Sigmoid colon (tissue), 7 donors: Measurements from ENCODE around the gene WDFY2. TPM values are rescaled to one million over a fixed set of nuclear protein-coding genes. Genes with fewer than 3 reads are reported as not detected.

Experiments
- DNase-seq: peaks from one replicate; pipeline ENCODE4 v3.0.0-alpha.2; 2019
- H3K27ac ChIP-seq, 4 donors: fragments of 200-600 bp; sonication (generic); one replicate each; pipeline ENCODE4 v1.5.1; 2016 to 2019; ENCODE audit warnings: mild to moderate bottlenecking in 1 of 4
- H3K27me3 ChIP-seq, 3 donors: fragments of 200-600 bp; sonication (generic); one replicate each; pipeline ENCODE4 v1.5.1; 2019; ENCODE audit warnings: mild to moderate bottlenecking in 1 of 3
- H3K36me3 ChIP-seq, 4 donors: fragments of 200-600 bp; sonication (generic); one replicate each; pipeline ENCODE4 v1.5.1; 2016 to 2019
- H3K4me1 ChIP-seq, 4 donors: fragments of 200-600 bp; sonication (generic); one replicate each; pipeline ENCODE4 v1.5.1; 2017 to 2019
- H3K4me3 ChIP-seq, 4 donors: fragments of 200-600 bp; sonication (generic); one replicate each; pipeline ENCODE4 v1.5.1; 2017 to 2019; ENCODE audit warnings: mild to moderate bottlenecking in 2 of 4, moderate library complexity in 1 of 4
- H3K9me3 ChIP-seq, 4 donors: fragments of 200-600 bp in 3 of 4; sonication (generic) in 3 of 4; one replicate each; pipeline versions ENCODE4 v1.5.1 to v1.6.1; 2013 to 2019
- CTCF ChIP-seq, 4 experiments: fragments of 450-650 bp in 3 of 4; fragments of 200-600 bp in 1 of 4; IDR thresholded peaks; one replicate each; pipeline ENCODE4 v1.5.1; 2016 to 2019; ENCODE audit warnings: antibody characterized with exemption in 4 of 4, mild to moderate bottlenecking in 3 of 4, moderate library complexity in 2 of 4
- EP300 ChIP-seq, 4 donors: sonication (generic); formaldehyde crosslinking; IDR thresholded peaks; one replicate each; pipeline ENCODE4 v1.6.1; 2017; ENCODE audit warnings: antibody characterized with exemption in 4 of 4
- POLR2A ChIP-seq, 2 donors: fragments of 450-650 bp; IDR thresholded peaks; one replicate each; pipeline ENCODE4 v1.6.1; 2016; ENCODE audit warnings: antibody characterized with exemption in 2 of 2, mild to moderate bottlenecking in 2 of 2, moderate library complexity in 2 of 2
- POLR2AphosphoS5 ChIP-seq, 4 donors: sonication (generic); formaldehyde crosslinking; IDR thresholded peaks; one replicate each; pipeline ENCODE4 v1.6.1; 2017; ENCODE audit warnings: antibody characterized with exemption in 4 of 4
- WGBS, 2 donors: extraction: QIAGEN DNeasy Blood & Tissue Kit; methylation state at CpG; one replicate each; pipeline ENCODE4 v1.1.7; 2013; 5-methylcytosine and 5-hydroxymethylcytosine counted together
- intact Hi-C: fragments of 100-400 bp; cut with DNase I; formaldehyde crosslinking; loops from one replicate; pipeline ENCODE4 v1.15.1; 2023
- polyA plus RNA-seq, 3 donors: library from polyadenylated mRNA; stranded (reverse); fragments of 200-250 nt; gene quantifications; one replicate each; pipeline ENCODE4 v1.2.3, GENCODE V29; 2013
- total RNA-seq, 4 donors: library from RNA; depleted of rRNA; stranded (reverse); fragments of >200 nt; gene quantifications; one replicate each; pipeline ENCODE4 v1.1.0, GENCODE V29; 2016
- donor health status: healthy with polysubstance abuse.
- donor health status: Bipolar disorder and iron deficiency.
- donor health status: healthy.

WDFY2 gene
- total and polyA plus RNA-seq, 7 donors: 0.60 to 18.3 (median 7.3) TPM

DNA sequence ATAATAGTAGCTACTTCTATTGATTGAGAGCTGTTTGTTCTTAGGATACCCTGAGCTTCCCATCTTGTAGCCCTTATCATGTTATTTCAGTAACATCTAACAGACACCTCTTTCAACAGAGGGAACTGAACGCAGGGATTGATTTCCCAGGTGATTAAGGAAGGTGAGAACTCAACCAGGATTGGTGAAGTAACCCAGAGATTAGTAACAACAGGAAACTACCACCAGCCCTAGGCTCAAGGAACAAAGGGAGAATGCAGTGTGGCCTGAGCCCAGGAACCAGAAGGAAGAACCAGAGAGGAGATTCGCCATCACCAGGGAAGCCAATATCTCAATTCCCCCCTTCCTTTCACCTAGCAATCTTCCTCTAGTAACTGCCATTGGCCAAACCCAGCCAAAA lies 211.2 kb downstream of the WDFY2 start:
- intact Hi-C loops: no loop called here
- TF ChIP-seq POLR2AphosphoS5 (IDR thresholded peaks at IDR 0.05): no peak
- no peak for TF ChIP-seq POLR2A (IDR thresholded peaks at IDR 0.05)
- TF ChIP-seq EP300 (IDR thresholded peaks at IDR 0.05): no peak
- no peak for TF ChIP-seq CTCF (IDR thresholded peaks at IDR 0.05)
- Histone ChIP-seq H3K27me3 (no peaks in the 10 kb centered on the region), H3K27ac (no peak overlapping the region), H3K9me3 (no peaks in the 10 kb centered on the region), H3K4me3 (no peak overlapping the region), H3K4me1 (peaks cover 0 to 17% (median 7%) of the 10 kb centered on the region in 4 donors), H3K36me3 (peaks cover 0 to 22% (median 0%) of the 10 kb centered on the region in 4 donors)
- DNase-seq: no peak
- WGBS, 2 donors: 93 to 94% methylated on average over 2 of the region's 2 CpGs

DNA sequence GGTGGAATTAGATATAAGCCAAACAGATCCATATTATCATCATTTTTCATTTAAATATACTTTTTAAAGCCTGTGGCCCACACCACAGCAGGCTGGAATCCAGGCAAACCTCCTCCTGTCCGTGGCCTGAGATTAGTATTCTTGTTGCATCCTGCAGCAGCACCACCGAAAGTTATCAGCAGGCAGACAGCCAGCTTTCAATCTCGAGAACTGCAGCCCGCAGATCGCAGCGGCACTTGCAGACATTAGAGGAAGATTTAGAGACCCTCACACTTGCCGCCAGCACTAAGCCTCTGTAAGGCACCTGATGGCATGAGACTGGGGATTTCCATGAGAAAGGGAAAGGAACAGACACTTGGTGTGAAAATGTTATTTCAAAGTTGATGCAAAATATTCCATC lies 212.3 kb downstream of the WDFY2 start:
- intact Hi-C loops: no loop called here
- peaks cover 0 to 22% (median 0%) of the 10 kb centered on the region in 4 donors for H3K36me3 ChIP-seq
- WGBS, 2 donors: 96% methylated on average over 7 of the region's 7 CpGs

GRCh38 chr13:51797664-51798488 lies 213.6 kb downstream of the WDFY2 start:
- Histone ChIP-seq H3K27ac (no peak overlapping the region), H3K27me3 (no peaks in the 10 kb centered on the region), H3K9me3 (no peaks in the 10 kb centered on the region), H3K4me3 (no peak overlapping the region), H3K36me3 (peaks cover 0 to 22% (median 0%) of the 10 kb centered on the region in 4 donors), H3K4me1 (peaks cover 0 to 41% (median 31%) of the 10 kb centered on the region in 4 donors)
- 60 to 71% methylated on average over 12 of the region's 12 CpGs for WGBS, 2 donors
- DNase-seq: peak; percentile 71
- intact Hi-C loops: no loop called here
- TF ChIP-seq POLR2AphosphoS5 (IDR thresholded peaks at IDR 0.05) (no peak), CTCF (IDR thresholded peaks at IDR 0.05) (peak in 3 of 4 experiments; percentile 19 to 43 (median 35))

More for the DNA sequence above, 212.3 kb downstream of the WDFY2 start:
- H3K4me1 ChIP-seq: peaks cover 0 to 27% (median 18%) of the 10 kb centered on the region in 4 donors
- DNase-seq: no peak
- no peaks in the 10 kb centered on the region for H3K9me3 ChIP-seq
- no peak overlapping the region for H3K4me3 ChIP-seq
- no peak overlapping the region for H3K27ac ChIP-seq
- no peak for TF ChIP-seq POLR2AphosphoS5 (IDR thresholded peaks at IDR 0.05)
- no peak for TF ChIP-seq EP300 (IDR thresholded peaks at IDR 0.05)
- no peaks in the 10 kb centered on the region for H3K27me3 ChIP-seq

GRCh38 chr13:51799261-51799660 lies 215.0 kb downstream of the WDFY2 start:
- Histone ChIP-seq H3K36me3 (peaks cover 0 to 22% (median 0%) of the 10 kb centered on the region in 4 donors), H3K4me3 (no peak overlapping the region), H3K27me3 (no peaks in the 10 kb centered on the region), H3K9me3 (no peaks in the 10 kb centered on the region), H3K4me1 (peaks cover 0 to 39% (median 36%) of the 10 kb centered on the region in 4 donors), H3K27ac (no peak overlapping the region)
- 94 to 95% methylated on average over 12 of the region's 12 CpGs for WGBS, 2 donors
- DNase-seq: peak; percentile 58
- TF ChIP-seq EP300 (IDR thresholded peaks at IDR 0.05) (no peak), POLR2AphosphoS5 (IDR thresholded peaks at IDR 0.05) (no peak), POLR2A (IDR thresholded peaks at IDR 0.05) (no peak), CTCF (IDR thresholded peaks at IDR 0.05) (no peak)
- intact Hi-C loops: no loop called here

GRCh38 chr13:51800486-51800885 lies 216.2 kb downstream of the WDFY2 start:
- Histone ChIP-seq H3K9me3 (no peaks in the 10 kb centered on the region), H3K27ac (peak overlapping the region; percentile 91 to 99 (median 97)), H3K36me3 (peaks cover 0 to 18% (median 0%) of the 10 kb centered on the region in 4 donors), H3K27me3 (no peaks in the 10 kb centered on the region), H3K4me1 (peaks cover 0 to 51% (median 45%) of the 10 kb centered on the region in 4 donors), H3K4me3 (no peak overlapping the region)
- WGBS, 2 donors: 67 to 71% methylated on average over 5 of the region's 5 CpGs
- TF ChIP-seq EP300 (IDR thresholded peaks at IDR 0.05) (no peak), POLR2AphosphoS5 (IDR thresholded peaks at IDR 0.05) (peak in 3 of 4 donors; percentile 9 to 52 (median 30))
- intact Hi-C loops: loop anchor here (5.0 to 10.0 kb wide), 3 partner anchors 63 to 1676 kb away; partner anchors contain the start of gene FAM124A
- peak; percentile 91 for DNase-seq
